Central memory CD4-positive, alpha-beta T cell (primary cell): ENCODE data around the gene SNAP91.

Experiments
- DNase-seq: peaks from one replicate; pipeline ENCODE4 v3.0.0; 2022

The SNAP91 gene

DNA sequence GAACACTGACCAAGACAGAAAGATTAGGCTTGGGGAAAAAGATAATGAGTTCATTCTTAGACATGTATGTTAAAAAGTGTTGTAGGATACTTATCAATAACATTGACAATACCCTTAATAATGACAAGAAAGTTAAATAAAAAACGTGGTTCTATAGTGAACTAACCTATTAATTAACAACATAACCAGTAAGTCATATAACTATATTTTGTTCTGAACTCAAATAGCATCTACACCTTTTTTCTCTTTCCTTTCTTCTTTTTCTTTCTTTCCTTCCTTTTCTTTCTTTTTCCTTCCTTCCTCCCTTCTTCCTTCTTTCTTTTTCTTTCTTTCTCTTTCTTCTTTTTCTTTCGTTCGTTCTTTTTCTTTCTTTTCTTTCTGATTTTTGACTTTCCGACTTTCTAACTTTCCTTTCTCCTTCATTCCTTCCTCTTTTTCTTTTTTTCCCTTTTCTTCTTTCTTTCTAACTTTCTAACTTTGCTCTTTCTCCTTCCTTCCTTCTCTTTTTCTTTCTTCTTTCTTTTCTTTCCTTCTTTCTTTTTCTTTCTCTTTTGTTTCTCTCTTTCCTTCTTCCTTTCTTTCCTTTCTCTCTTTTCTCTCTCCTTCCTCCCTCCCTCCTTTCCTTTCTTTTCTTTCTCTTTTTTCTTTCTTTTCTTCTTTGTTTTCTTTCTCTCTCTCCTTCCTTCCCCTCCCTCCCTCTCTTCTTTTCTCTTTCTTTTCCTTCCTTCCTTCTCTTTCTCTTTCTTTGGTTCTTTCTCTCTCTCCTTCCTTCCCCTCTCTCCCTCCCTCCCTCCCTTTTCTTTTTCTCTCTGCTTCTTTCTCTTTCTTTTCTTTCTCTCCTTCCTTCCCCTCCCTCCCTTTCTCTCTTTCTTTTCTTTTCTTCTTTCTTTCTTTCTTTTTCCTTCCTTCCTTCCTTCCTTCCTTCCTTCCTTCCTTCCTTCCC is 172.0 kb downstream of the SNAP91 start:
- DNase-seq = no peak

DNA sequence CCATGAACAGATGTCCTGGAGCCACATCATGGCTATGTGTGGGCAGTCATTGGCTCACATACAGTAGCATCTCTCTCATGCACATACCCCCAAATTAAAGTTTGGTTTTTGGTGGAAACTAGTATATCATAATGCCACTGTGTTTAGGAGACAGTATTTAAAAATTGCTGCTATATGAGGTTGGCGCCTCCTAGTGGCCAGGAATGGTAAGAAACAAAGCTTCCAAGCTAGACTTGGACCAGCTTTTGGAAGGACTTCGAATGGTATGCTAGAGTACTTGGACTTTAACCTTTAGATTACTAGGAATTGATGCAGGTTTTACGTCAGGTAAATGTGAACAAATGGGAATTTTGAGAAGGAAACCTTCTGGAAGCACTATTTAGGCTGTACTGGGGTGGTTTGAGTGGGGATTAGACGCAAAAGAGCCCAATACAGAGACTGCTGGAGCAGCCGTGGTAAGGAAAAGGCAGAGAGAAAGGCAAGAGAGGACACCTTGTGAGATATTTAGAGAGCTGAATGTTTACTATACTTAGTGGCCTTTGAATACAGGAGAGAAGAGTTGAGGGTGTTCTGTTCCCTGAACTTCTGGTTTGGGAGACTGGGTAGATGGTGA is 172.8 kb downstream of the SNAP91 start:
- peak; percentile 10 for DNase-seq

DNA sequence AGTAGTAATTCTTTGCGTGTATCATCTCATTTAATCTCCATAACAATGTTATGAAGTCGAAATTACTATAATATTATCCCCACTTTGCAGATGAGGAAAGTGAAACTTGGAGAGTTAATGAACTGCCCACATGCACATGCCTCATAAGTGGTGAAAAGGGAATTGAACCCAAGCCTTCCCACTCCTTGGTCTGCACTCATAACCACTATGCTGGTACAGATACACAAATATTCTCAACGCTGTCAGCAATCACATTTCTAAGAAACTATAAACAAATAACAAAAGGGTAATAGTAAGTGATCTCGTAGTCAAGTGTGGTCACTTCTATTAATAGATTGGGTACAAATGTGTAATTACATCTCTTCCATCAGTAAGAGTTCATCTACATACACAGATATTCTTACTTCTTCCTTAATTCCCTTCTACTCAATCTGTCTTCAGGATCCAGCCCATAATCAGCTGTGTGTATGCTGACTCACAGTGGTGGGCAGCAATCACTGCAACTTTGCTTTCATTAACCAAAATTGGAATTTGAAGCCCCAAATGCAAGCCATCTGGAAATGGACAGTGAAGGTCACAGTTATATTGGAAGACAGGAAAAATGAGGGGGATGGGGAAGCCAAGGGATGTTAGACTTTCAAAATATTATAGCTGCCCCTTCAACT is 190.0 kb downstream of the SNAP91 start:
- DNase-seq = no peak

DNA sequence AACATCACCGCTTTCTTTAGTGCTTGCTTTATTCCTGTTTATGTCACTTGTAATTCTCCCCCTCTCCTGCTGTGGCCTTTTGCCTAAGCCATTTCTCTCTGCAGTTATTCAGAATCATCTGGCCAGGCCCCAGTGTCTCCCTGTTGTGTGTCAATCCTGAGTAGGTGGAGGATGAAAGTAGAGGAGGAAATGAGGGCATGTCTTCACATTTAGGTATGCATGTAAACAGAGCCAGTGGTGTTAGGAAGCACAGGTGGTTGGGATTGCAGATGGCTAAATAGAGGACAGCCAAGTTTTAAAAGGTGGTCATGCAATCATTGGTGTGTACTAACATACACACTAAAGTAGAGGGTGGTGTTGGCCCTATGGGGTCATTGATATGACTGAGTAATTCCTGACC is 191.4 kb downstream of the SNAP91 start:
- DNase-seq = no peak

DNA sequence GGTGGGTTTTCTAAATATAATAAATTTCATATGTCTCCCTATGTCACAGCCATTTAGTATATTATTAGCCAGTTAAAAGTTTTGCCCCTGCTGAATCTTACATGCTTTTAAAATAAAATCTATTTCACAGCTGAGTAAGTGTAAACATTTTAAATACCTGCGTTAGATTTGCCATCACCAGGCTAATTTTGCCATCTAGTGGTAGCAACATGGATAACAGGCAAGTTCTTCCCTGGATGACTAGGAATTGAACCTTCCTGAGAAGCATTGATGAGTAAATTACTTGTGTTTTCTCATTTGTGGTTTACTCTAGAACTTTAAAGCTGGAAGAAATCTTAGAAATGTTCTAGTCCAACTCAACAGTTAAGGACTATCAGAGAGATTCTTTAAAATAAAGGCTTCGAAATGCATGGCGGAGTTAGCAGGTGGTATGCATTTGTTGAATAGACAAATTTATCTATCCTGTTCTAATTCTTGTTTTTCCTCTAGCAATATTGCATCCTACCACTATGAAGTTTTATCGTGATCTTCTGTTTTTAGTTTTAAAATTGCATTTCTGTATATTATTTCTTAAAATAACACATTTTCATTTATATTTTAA is 193.9 kb downstream of the SNAP91 start:
- DNase-seq = peak; percentile 8

DNA sequence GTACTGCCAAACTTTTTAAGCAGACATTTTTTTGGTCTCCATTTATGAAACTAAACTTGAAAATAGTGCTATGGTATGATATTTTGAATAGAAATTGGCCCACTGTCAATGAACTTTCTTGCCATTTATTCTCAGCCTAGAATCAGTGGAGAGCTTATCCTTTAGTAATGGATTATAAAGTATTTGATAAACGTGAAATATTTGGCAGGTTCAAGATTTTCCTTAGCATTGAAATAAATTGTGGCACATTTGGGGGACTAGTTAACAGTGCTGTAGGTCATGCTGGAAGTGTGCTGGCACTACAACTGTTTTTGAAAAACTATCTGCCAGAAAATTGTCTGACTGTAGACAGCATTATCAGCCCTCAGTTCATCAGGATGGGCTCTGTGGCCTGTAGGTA is 194.4 kb downstream of the SNAP91 start:
- no peak for DNase-seq

DNA sequence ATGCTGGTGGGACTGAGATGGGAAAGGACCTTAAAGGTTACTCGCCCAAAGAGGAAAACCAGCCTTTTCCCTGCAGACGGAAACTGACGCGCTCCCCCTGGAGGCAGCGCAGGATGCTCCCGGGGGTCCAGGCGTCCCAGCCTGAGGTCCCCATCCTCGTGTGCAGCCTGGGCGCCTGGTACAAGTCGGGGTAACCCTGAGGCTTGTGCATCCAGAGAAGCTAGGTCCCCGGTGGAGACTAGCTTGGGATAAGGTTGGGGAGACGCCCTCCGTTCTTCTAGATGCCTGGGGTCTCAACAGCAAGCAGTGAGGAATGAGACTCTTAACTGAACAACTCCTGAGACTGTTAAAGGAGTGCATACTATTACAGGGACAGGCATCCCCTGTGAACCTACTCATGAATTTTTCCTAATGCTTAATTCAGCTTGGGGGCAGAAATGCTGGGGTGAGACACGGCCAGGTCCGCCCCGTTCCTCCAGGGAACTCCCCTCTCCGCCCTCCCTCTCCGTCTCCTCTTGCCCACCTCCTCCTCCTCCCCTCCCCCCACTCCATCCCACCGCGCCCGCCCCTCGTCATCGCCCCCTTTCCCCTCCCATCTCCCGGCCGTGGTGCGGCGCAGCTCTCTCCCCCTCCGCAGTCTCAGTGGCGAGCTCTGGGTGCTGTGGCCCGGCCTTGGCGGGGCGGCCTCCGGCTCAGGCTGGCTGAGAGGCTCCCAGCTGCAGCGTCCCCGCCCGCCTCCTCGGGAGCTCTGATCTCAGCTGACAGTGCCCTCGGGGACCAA is 196.8 kb downstream of the SNAP91 start, which contains the start of gene PRSS35:
PRSS35 (plus strand) TSS at position 634 of the 781 bp plus-strand sequence. CDS start 10,908 bp downstream, outside the sequence.
- no peak for DNase-seq

DNA sequence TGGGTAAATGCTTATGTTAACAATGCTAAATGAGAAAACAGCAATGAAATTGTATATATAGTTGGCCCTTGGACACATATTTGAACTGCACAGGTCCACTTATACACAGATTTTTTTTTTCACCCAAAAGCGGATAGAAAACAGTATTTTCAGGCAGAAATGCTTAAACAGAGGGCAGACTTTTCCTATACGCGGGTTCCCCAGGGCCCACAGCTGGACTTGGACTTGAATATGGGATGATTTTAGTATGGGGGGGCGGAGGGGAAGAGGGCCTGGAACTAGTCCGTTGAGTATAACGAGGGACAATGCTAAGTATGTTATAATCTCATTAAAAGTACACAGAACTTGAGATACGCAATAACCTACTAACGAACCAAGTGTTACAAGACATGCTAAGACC is 197.6 kb downstream of the SNAP91 start:
- DNase-seq = no peak

DNA sequence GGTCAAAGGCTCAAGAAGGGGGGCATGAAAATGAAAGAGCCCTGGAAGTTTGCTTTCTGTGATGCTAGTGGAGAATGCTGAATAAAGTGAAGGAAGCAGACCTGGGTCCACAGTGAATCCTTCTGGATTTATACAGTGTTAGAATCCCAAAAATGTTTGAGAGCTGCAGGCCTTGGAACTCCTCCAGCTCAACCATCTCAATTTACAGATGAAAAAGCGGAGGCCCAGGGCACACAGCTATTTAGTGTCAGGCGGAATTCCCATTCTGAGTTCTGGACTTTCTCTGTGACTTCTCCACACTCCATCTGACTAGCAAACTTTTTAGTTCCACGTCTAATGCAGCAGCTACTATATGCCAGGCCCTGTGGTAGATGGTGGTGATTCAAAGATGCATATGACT is 198.1 kb downstream of the SNAP91 start:
- no peak for DNase-seq

DNA sequence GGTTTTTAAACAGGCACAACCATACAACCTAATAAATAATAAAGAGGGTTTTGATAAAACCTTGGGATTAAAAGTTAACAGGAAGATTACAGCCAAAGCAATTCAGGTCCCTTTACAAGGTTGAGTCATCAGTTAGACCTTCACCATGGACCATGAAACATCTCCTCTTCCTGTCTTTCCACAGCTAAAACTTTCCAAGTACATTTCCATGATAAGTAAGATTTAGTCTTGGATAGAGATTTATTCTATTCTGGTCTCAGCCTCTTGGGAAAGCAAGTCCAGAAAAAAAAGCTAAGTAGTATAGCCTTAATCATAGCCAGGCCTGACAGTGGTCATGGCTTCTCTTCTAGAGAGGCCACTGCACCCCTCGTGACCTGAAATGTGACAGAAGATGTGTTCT is 199.5 kb downstream of the SNAP91 start:
- DNase-seq = no peak

DNA sequence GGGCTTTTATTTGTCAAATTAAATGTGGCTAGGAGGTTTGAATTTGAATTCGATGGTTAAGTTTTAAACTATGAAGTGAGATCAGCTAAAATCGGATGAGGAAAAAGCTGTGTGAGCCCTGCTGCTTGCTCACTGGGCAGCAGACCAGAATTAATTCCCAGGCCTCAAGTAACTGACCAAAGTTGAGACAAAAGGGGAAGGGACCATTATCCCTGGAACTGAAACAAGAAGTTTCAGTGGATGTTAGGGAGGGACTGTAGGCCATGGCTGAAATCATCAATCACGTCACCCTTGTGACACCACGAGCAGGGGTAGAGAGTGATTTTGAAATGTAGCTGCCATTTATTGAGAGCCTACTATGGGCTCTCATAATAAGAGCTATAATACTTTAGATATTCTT is 203.5 kb downstream of the SNAP91 start:
- DNase-seq = no peak
